Measurements from ENCODE around the gene FGF18.

Gene FGF18

DNA sequence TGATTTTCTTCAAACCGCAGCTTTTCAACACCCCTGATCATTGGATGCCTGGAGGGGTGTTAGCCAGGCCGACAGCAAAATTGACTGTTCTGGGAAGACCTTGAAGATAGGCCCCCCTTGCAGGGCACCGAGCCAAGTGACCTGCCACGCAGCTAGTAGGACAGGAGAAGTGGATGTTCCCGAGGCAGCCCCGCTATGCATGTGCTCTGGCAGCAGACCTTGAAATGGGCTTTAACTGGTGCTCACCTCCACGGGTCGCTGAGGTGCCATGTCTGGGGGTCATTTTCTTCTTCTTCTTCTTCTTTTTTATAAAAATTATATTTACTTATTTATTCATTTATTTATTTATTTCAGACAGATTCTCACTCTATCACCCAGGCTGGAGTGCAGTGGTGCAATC lies 12.6 kb downstream of the FGF18 start:
- Histone ChIP-seq H3K27me3 (ENCODE audit: low read depth, low read length) (no peaks in the 10 kb centered on the region), H3K36me3 (replicated peaks; ENCODE audit: low read depth, low read length) (no peaks in the 10 kb centered on the region), H3K9me3 (ENCODE audit: insufficient read depth, low read length) (no peaks in the 10 kb centered on the region), H3K27ac (ENCODE audit: low read length) (no peak overlapping the region), H4K20me1 (ENCODE audit: insufficient read depth, low read length) (no peaks in the 10 kb centered on the region), H3K9ac (ENCODE audit: low read length) (no peak overlapping the region), H3K4me1 (ENCODE audit: low read length) (no peaks in the 10 kb centered on the region), H3K4me2 (ENCODE audit: low read length) (no peak overlapping the region), H3K79me2 (ENCODE audit: low read length) (no peaks in the 10 kb centered on the region), H2AFZ (ENCODE audit: low read depth, low read length) (no peak overlapping the region), H3K4me3 (ENCODE audit: low read length) (no peak overlapping the region)
- TF ChIP-seq EZH2phosphoT487 (IDR thresholded peaks at IDR 0.05; ENCODE audit: low read depth), result no peak
- TF ChIP-seq, protein P1, sequence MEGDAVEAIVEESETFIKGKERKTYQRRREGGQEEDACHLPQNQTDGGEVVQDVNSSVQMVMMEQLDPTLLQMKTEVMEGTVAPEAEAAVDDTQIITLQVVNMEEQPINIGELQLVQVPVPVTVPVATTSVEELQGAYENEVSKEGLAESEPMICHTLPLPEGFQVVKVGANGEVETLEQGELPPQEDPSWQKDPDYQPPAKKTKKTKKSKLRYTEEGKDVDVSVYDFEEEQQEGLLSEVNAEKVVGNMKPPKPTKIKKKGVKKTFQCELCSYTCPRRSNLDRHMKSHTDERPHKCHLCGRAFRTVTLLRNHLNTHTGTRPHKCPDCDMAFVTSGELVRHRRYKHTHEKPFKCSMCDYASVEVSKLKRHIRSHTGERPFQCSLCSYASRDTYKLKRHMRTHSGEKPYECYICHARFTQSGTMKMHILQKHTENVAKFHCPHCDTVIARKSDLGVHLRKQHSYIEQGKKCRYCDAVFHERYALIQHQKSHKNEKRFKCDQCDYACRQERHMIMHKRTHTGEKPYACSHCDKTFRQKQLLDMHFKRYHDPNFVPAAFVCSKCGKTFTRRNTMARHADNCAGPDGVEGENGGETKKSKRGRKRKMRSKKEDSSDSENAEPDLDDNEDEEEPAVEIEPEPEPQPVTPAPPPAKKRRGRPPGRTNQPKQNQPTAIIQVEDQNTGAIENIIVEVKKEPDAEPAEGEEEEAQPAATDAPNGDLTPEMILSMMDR (IDR thresholded peaks at IDR 0.05; ENCODE audit: low read depth, low read length), result no peak

DNA sequence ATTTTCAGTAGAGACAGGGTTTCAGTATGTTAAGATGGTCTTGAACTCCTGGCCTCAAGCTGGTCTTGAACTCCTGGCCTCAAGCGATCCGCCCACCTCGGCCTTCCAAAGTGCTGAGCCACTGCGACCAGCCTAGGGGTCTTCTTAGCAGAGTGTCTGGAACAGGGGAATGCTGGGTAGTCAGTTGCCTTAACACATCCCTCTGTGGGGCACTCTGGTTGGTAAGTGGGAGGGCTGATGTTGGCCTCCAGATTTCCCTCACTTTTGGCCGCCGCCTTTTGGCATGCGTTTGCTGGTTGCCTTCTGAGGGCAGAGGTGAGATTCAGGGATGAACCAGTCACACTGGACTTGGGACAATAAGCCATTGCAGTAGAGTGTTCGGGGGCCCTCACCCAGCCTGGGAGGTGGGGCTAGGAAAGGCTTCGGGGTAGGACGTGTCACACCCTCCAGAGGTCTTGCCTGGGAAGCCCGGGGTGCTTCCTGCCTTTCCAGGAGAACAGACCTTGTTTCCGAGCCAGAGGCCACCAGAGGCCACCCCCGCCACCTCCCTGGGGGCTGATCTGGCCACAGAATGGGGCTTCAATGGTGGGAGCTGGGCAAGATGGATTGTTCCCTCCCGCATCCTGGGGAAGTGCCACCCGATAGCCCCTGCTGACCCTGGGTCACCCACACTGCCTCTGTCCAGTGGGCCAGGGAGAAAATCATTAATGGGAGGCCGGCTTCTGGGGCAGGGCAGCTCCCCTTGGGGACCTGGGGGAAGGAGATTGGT lies 13.3 kb downstream of the FGF18 start:
- Histone ChIP-seq H3K27me3 (ENCODE audit: low read depth, low read length) (no peaks in the 10 kb centered on the region), H3K36me3 (replicated peaks; ENCODE audit: low read depth, low read length) (no peaks in the 10 kb centered on the region), H4K20me1 (ENCODE audit: insufficient read depth, low read length) (no peaks in the 10 kb centered on the region), H3K4me2 (ENCODE audit: low read length) (no peak overlapping the region), H3K4me3 (ENCODE audit: low read length) (no peak overlapping the region), H2AFZ (ENCODE audit: low read depth, low read length) (no peak overlapping the region), H3K9me3 (ENCODE audit: insufficient read depth, low read length) (no peaks in the 10 kb centered on the region), H3K79me2 (ENCODE audit: low read length) (no peaks in the 10 kb centered on the region), H3K27ac (ENCODE audit: low read length) (no peak overlapping the region), H3K4me1 (ENCODE audit: low read length) (no peaks in the 10 kb centered on the region), H3K9ac (ENCODE audit: low read length) (no peak overlapping the region)
- TF ChIP-seq, protein P1 (IDR thresholded peaks at IDR 0.05; ENCODE audit: low read depth, low read length), result no peak
- no peak for TF ChIP-seq EZH2phosphoT487 (IDR thresholded peaks at IDR 0.05; ENCODE audit: low read depth)

DNA sequence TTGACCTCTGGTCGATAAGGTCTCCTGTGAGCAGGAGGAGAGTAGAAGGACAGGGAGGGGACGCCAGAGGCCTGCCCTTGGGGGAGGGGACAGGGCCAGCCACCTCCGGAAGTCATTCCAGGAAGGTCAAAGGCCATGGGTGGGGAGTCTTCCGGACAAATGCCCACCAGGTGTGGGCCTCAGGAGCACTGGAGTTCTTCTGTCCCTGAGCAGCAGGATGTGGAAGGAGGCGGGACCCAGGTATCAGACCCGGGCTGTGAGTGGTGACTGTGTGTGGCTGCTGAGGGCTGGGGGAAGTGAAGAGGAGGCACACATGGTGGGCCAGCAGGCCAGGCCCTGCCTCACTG lies 13.9 kb downstream of the FGF18 start:
- Histone ChIP-seq H3K4me1 (ENCODE audit: low read length) (no peaks in the 10 kb centered on the region), H3K27me3 (ENCODE audit: low read depth, low read length) (no peaks in the 10 kb centered on the region), H3K27ac (ENCODE audit: low read length) (no peak overlapping the region), H3K9ac (ENCODE audit: low read length) (no peak overlapping the region), H3K9me3 (ENCODE audit: insufficient read depth, low read length) (no peaks in the 10 kb centered on the region), H2AFZ (ENCODE audit: low read depth, low read length) (no peak overlapping the region), H3K36me3 (replicated peaks; ENCODE audit: low read depth, low read length) (no peaks in the 10 kb centered on the region), H3K4me2 (ENCODE audit: low read length) (no peak overlapping the region), H3K4me3 (ENCODE audit: low read length) (no peak overlapping the region), H4K20me1 (ENCODE audit: insufficient read depth, low read length) (no peaks in the 10 kb centered on the region), H3K79me2 (ENCODE audit: low read length) (no peaks in the 10 kb centered on the region)
- TF ChIP-seq, protein P1 (IDR thresholded peaks at IDR 0.05; ENCODE audit: low read depth, low read length), result no peak
- no peak for TF ChIP-seq EZH2phosphoT487 (IDR thresholded peaks at IDR 0.05; ENCODE audit: low read depth)

DNA sequence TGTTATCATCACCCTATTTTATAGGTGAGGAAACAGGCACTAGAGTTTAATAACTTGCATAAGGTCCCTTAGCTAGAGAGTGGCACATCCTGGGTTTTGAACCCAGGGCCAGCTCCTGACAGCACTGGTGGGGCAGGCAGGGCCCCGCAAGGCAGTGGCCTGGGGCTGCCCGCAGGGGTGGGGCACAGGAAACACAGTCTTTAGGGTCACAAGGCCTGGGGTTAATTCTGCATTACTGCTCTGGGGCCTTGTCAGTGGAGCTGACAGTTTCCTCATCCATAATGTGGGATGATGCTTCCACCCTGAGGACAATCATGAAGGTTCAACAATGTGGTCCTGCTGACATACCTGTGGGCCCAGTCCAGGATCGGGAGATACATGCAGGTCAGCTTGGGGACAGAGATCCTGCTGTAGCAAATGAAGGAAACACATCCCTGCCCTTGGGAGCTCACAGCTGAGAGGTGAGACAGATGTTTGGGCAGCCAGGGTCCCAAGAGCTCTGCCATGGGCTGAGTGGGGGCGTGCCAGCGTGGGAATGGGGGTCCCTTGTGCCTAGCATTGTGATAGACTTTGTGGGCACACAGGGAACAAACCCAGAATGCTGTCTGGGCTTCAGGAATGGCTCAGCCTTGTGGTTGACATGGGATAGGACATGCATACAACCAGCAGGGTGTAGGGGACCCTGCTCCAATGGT lies 14.7 kb downstream of the FGF18 start:
- Histone ChIP-seq H3K4me3 (ENCODE audit: low read length) (no peak overlapping the region), H3K27ac (ENCODE audit: low read length) (no peak overlapping the region), H2AFZ (ENCODE audit: low read depth, low read length) (no peak overlapping the region), H3K9ac (ENCODE audit: low read length) (no peak overlapping the region), H3K79me2 (ENCODE audit: low read length) (no peaks in the 10 kb centered on the region), H3K4me1 (ENCODE audit: low read length) (no peaks in the 10 kb centered on the region), H3K27me3 (ENCODE audit: low read depth, low read length) (no peaks in the 10 kb centered on the region), H3K36me3 (replicated peaks; ENCODE audit: low read depth, low read length) (no peaks in the 10 kb centered on the region), H3K4me2 (ENCODE audit: low read length) (no peak overlapping the region), H3K9me3 (ENCODE audit: insufficient read depth, low read length) (no peaks in the 10 kb centered on the region), H4K20me1 (ENCODE audit: insufficient read depth, low read length) (no peaks in the 10 kb centered on the region)
- TF ChIP-seq, protein P1 (IDR thresholded peaks at IDR 0.05; ENCODE audit: low read depth, low read length), result no peak
- no peak for TF ChIP-seq EZH2phosphoT487 (IDR thresholded peaks at IDR 0.05; ENCODE audit: low read depth)
